K562 (cell line): ENCODE results near the gene ASIC1.

Experiments used
- ADNP ChIP-seq: fragments of 200-800 bp; sonication (Bioruptor generic); IDR thresholded peaks from 2 replicates; pipeline ENCODE4 v1.6.1; 2016; ENCODE audit warnings: missing genetic modification characterization, missing compliant biosample characterization
- ZKSCAN1 ChIP-seq: fragments of 150-350 bp; IDR thresholded peaks from 2 replicates; pipeline ENCODE4 v1.6.1; 2016; ENCODE audit warnings: low read depth, low read length

- no peak for TF ChIP-seq ADNP (tag)
- no peak for TF ChIP-seq ZKSCAN1
These were observed 71.9 kb downstream of the ASIC1 start for GRCh38 chr12:50129290-50129689.
